VCaP (cell line): Measurements from ENCODE around the gene IFT25.

Experiments
- H3K27ac ChIP-seq: fragments of 450-650 bp; 2 replicates; pipeline ENCODE4 v1.5.1; 2017
- CTCF ChIP-seq: fragments of 450-650 bp; conservative IDR thresholded peaks from 2 replicates; pipeline ENCODE4 v1.5.1; 2017; ENCODE audit warnings: mild to moderate bottlenecking, moderate library complexity

IFT25 gene

GRCh38 chr1:53967409-53968124, 22.1 kb upstream of the IFT25 start:
- no peak; the same call in 1 of the 2 replicates for TF ChIP-seq CTCF
- peak overlapping the region; percentile 34; the same call in 1 of the 2 replicates for H3K27ac ChIP-seq

GRCh38 chr1:53966794-53967193, 21.3 kb upstream of the IFT25 start:
- no peak for TF ChIP-seq CTCF
- H3K27ac ChIP-seq: no peak overlapping the region

GRCh38 chr1:53964109-53964508, 18.6 kb upstream of the IFT25 start:
- no peak overlapping the region for H3K27ac ChIP-seq
- TF ChIP-seq CTCF: no peak

DNA sequence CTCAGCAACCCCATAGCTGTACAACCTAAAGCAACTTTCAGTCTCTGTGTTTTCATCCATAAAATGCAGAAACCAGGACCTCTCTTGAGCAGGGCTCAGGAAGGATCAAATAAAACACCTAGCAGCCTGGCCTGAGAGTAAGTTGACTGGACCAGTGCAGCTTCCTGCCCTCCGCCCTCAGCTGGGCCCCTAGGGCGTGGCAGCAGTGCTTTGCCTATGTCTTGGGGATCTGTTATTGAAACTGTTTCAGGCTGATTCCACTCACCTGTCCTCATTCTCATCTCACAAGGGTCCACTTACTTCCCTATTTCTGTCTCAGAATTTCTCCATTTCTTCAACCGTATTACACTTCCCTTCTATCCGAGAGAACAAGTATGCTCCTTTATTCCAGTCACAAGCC, 18.0 kb upstream of the IFT25 start:
- no peak overlapping the region for H3K27ac ChIP-seq
- TF ChIP-seq CTCF: no peak

- H3K27ac ChIP-seq: no peak overlapping the region
- TF ChIP-seq CTCF: no peak
Observed at GRCh38 chr1:53962395-53962794, 16.9 kb upstream of the IFT25 start.

- peak; percentile 74 for TF ChIP-seq CTCF
- H3K27ac ChIP-seq: 0 out of 2 replicates have a peak overlapping the region, but pooled peaks have one; percentile 13
Observed at GRCh38 chr1:53959664-53960250, 14.3 kb upstream of the IFT25 start.

GRCh38 chr1:53957194-53957818, 11.8 kb upstream of the IFT25 start:
- TF ChIP-seq CTCF: no peak
- H3K27ac ChIP-seq: peak overlapping the region; percentile 83
